GM23338 (cell line): ENCODE data around the gene HEXA. TPM values are rescaled to one million over a fixed set of nuclear protein-coding genes. Genes with fewer than 3 reads are reported as not detected.

Experiments
- CREB1 ChIP-seq: fragments of 250-450 bp; sonication (Bioruptor Pico); IDR thresholded peaks from 2 replicates; pipeline ENCODE4 v1.5.0; 2020; ENCODE audit warnings: low read depth, mild to moderate bottlenecking, moderate library complexity
- JUNB ChIP-seq: IDR thresholded peaks from one replicate; pipeline ENCODE4 v1.6.1; 2016; ENCODE audit warnings: antibody characterized with exemption; ENCODE audit not compliant: unreplicated experiment
- NANOG ChIP-seq: IDR thresholded peaks from 2 replicates; pipeline ENCODE4 v1.6.1; 2016; ENCODE audit warnings: antibody characterized with exemption, borderline replicate concordance
- POLR2AphosphoS5 ChIP-seq: IDR thresholded peaks from 2 replicates; pipeline ENCODE4 v1.6.1; 2016; ENCODE audit warnings: antibody characterized with exemption, low read depth
- STAT1 ChIP-seq: IDR thresholded peaks from one replicate; pipeline ENCODE4 v1.6.1; 2016; ENCODE audit warnings: antibody characterized with exemption; ENCODE audit not compliant: unreplicated experiment
- ZNF114 ChIP-seq: fragments of 250-450 bp; sonication (Bioruptor Pico); IDR thresholded peaks from 2 replicates; pipeline ENCODE4 v1.5.0; 2020; ENCODE audit warnings: mild to moderate bottlenecking, moderate library complexity
- ZNF331 ChIP-seq: fragments of 250-450 bp; sonication (Bioruptor Pico); IDR thresholded peaks from 2 replicates; pipeline ENCODE4 v1.5.0; 2020; ENCODE audit warnings: low read depth, mild to moderate bottlenecking, moderate library complexity
- polyA plus RNA-seq: library from polyadenylated mRNA; unstranded; fragments of >200 nt; fragmentation: Nextera tagmentation; extraction: Ambion mirVana; gene quantifications from 2 replicates; pipeline ENCODE4 v1.2.1, GENCODE V29; 2016
- total RNA-seq: library from RNA; depleted of rRNA; stranded (reverse); fragments of >200 nt; shearing (Covaris generic); gene quantifications from 2 replicates; pipeline ENCODE4 v1.2.3, GENCODE V29; 2014; rRNA removed
- TF ChIP-seq, protein P1 (sequence below): IDR thresholded peaks from 2 replicates; pipeline ENCODE4 v1.6.1; 2016; ENCODE audit warnings: antibody characterized with exemption

The HEXA gene
- total and polyA plus RNA-seq, 2 experiments from 2014 or later = 43.0 to 43.8 TPM

DNA sequence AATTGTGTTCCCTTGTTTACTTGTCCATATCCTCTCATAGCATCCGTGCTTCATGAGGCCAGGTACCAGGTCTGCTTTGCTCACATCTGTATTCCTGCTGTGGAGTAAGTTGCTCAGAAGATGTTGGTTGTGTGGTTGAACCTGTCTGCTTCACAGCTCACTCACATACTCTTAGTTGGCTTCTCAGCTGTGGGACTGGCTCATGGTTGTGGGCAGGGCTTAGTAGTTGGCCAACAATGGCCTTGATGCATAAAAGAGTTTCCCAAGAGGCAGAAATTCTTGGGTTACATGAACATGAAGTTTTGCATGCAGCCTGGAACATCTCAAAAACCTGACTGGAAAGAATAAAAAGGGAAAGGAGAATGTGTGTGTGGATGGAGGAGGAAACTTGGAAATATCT lies 72.9 kb downstream of the HEXA start (continued):
- TF ChIP-seq ZNF331 (CRISPR knock-in tag) (no peak), JUNB (no peak), ZNF114 (CRISPR knock-in tag) (no peak), POLR2AphosphoS5 (no peak), CREB1 (CRISPR knock-in tag) (no peak), STAT1 (no peak), NANOG (no peak)
- TF ChIP-seq, protein P1, sequence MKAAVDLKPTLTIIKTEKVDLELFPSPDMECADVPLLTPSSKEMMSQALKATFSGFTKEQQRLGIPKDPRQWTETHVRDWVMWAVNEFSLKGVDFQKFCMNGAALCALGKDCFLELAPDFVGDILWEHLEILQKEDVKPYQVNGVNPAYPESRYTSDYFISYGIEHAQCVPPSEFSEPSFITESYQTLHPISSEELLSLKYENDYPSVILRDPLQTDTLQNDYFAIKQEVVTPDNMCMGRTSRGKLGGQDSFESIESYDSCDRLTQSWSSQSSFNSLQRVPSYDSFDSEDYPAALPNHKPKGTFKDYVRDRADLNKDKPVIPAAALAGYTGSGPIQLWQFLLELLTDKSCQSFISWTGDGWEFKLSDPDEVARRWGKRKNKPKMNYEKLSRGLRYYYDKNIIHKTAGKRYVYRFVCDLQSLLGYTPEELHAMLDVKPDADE = no peak

Other genes with a start within 250 kb of the HEXA start
- 2.8 and 3.3 TPM in 2 replicates for gene GRAMD2A, start 178.2 kb downstream of the HEXA start, total RNA-seq
- 0.70 and 0.71 TPM in 2 replicates for gene GRAMD2A, start 178.2 kb downstream of the HEXA start, polyA plus RNA-seq
- 1,067 and 1,137 TPM in 2 replicates for gene PKM, start 144.8 kb downstream of the HEXA start, total RNA-seq
- 432 and 445 TPM in 2 replicates for gene PKM, start 144.8 kb downstream of the HEXA start, polyA plus RNA-seq
- 17.8 and 28.1 TPM in 2 replicates for gene PARP6, start 103.5 kb downstream of the HEXA start, total RNA-seq
- gene PARP6, start 103.5 kb downstream of the HEXA start, polyA plus RNA-seq = 18.3 and 27.6 TPM in 2 replicates
- gene CELF6, start 55.9 kb downstream of the HEXA start, total RNA-seq = 0.14 TPM in 1 of 2 replicates, not detected in the other
- not detected in 2 replicates for gene CELF6, start 55.9 kb downstream of the HEXA start, polyA plus RNA-seq
- gene TMEM202, start 22.3 kb upstream of the HEXA start, total RNA-seq = not detected in 2 replicates
- gene TMEM202, start 22.3 kb upstream of the HEXA start, polyA plus RNA-seq = not detected in 2 replicates
- gene ARIH1, start 98.3 kb upstream of the HEXA start, total RNA-seq = 48.6 and 55.3 TPM in 2 replicates
- gene ARIH1, start 98.3 kb upstream of the HEXA start, polyA plus RNA-seq = 19.0 and 30.5 TPM in 2 replicates